Esophagus mucosa (tissue), 1 donor: Measurements from ENCODE around the gene TBX19. TPM values are rescaled to one million over a fixed set of nuclear protein-coding genes. Genes with fewer than 3 reads are reported as not detected.
"Not testable (repeated sequence)": the region's sequence is repeated elsewhere in the genome, so short reads cannot be mapped to it uniquely, and the experiment has no call there.

Experiments used
- ATAC-seq: fragments of 200-7000 bp; cut with Tn5 transposase; one replicate; pipeline ENCODE4 v1.9.1; 2020
- total RNA-seq: library from RNA; stranded (reverse); gene quantifications from one replicate; pipeline ENCODE4 v1.2.4, GENCODE V29; 2023
- donor health status: DM: yes; HTN: yes; CAD: no.

TBX19 gene
- total RNA-seq, 1 donor from 2014 or later: 0.60 TPM

- peak; percentile 88 for ATAC-seq
These were observed 40.2 kb downstream of the TBX19 start for GRCh38 chr1:168320800-168321450.

DNA sequence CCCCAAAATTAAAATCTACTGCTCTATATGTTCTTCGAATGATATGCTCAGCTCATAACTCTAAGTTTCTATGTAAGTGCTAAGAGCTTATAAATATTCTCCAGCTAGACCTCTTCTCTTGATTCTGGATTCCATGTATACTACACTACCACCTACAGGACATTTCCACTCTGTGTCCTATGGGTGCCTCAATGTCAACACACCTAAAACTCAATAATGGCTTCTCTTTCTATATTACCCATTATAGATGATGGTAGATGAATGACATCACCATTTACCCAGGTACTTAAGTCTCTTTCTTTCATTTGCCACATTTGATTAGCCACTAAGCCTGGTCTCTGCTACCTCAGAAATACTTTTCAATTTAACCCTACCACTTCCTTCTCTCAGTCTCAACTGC, 41.3 kb downstream of the TBX19 start:
- peak; percentile 70 for ATAC-seq

DNA sequence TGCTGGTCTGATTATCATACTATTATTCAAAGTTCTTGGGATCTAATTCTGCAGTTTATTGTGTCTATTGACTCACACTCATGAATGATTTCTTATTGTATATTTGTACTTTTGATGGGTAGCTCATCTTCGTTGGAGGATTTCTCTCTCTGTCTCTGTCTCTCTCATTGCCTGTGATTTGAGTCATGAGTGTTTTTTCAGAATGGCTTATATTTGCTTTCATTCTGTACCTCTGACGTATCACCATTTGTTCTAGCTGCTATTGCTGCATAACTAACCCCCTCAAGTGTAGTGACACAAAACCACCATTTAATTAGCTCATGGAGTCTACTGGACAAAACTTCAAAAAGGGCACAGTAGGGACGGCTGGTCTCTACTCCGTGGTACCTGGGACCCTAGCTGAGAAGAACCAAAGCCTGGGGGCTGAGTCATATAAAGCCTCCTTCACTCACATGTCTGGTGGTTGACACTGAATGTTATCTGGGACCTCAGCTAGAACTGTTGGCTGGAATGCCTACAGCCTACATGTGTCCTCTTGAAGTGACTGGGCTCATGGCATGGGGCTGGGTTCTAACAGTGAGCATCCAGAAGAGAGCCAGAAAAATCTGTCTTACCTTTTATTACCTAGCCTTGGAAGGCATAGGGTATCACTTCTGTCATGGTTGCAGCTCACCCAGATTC, 44.2 kb downstream of the TBX19 start:
- no peak for ATAC-seq

- ATAC-seq: peak; percentile 35
These were observed 48.2 kb downstream of the TBX19 start for GRCh38 chr1:168328731-168329364.

DNA sequence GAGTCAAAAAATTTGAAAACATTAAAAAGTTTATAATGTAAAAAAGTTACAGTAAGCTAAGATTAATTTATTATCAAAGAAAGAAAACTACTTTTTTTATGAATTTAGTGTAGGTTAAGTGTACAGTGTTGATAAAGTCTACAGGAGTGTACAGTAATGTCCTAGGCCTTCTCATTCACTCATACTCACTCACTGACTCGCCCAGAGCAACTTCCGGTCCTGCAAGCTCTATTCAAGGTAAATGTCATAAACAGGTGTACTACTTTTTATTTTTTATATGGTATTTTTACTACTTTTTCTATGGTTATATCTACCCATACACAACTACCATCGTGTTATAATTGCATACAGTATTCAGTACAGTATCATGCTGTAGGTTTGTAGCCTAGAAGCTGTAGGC, 49.6 kb downstream of the TBX19 start:
- ATAC-seq: no peak

GRCh38 chr1:168331569-168331968, 50.9 kb downstream of the TBX19 start:
- no peak for ATAC-seq

DNA sequence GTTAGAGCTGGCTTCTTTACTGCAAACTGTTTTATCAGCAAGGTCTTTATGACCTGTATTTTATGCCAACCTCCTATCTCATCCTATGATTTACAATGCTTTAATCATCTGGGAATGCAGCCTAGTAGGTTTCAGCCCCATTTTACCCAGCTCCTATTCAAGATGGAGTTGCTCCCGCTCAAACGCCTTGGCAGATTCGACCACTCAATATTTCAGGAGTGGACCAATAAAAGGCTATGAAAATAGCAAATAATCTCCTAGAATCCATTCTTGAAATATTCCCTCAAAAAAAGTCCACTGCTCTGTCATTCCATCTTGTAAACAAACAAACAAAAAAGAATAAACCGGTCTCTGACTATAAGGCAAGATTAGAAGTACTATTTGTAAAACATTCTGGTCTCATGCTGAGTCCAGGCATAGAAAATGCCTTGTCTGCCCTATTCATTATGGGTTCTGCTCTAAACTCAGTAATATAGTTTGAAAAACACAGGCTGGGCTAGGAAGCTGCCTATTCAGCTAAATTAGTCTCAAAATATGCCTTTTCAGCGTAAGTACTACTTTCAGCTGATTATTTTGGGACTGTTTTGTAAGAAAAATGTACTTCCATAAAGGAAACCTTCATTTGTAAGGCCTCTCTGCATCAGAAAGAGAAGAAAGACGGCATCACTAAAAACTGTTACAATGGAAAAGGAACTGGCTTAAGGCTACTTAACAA, 53.0 kb downstream of the TBX19 start:
- no peak for ATAC-seq

DNA sequence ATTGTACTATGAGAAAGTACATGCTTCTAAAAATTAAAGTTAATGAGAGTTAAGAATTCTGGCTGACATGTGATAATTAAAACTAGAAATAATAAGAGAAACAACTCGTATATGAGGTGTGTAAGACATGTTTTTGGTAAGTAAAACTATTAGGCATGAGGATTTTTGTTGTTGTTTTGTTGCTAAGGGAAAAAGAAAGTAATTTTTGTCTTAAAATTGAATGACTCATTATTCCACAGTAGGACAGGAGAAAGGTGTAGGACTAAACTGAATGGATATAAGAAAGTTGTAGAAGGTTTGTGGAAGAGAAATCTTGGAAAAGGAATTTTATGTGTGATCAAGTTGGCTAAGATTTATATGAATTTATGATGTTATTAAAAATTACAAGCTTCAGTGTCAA, 54.8 kb downstream of the TBX19 start:
- ATAC-seq: no peak

DNA sequence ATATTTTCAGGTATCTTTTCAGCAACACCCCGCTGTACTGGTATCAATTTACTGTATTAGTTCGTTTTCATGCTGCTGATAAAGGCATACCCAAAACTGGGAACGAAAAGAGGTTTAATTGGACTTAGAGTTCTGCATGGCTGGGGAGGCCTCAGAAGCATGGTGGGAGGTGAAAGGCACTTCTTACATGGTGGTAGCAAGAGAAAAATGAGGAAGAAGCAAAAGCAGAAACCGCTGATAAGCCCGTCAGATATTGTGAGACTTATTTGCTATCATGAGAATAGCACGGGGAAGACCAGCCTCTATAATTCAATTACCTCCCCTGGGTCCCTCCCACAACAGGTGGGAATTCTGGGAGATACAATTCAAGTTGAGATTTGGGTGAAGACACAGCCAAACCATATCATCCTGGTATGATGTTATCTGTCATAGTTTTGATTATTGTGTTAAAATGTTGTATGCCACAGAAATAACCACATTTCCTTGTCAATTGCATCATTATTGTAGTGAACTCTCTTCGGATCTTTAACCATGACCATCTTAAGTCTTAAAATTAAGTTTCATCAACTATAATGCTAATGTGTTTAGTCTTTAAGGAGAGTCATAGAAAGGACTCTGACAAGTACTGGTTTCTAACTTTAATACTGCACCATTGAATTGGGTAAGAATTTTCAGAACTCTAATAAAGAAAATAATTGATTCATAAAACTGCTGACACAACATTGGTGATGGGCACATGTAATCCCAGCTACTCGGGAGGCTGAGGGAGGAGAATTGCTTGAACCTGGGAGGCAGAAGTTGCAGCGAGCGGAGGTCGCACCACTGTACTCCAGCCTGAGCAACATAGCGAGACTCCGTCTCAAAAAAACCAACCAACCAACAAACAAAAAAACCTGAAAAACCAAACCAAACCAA, 58.2 kb downstream of the TBX19 start:
- no peak for ATAC-seq

DNA sequence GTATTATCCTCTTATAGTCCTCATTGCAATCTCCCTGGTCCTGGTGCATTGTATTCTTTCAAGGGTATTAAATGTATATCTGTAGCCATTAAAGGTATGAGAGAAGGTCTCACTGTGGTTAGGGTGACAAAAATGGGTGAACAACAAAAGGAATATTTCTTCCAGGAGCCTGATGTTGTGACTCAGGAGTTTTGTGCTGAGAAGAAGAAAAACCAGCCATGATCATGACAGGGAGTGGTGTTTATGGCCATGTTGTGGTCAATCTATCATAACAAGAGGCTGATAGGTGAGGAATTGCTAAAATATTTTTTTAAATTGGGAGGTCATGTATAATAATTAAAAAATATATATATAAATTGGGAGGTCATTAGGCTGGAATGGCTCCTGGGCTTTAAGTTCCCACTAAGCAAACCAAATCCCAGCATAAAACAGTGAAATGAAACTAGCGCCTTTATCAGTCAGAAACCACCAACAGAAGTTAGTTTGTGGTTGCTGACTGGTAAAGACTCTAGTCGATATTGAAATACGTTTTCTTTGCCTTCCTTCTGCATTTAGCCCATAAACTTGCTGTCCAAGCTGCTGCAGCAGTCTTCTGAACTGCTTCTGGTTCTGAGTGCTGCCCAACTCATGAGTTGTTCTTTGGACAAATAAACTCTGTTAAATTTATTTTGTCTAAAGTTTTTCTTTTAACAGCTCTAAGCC, 60.3 kb downstream of the TBX19 start:
- no peak for ATAC-seq

GRCh38 chr1:168341483-168341975, 60.9 kb downstream of the TBX19 start:
- peak; percentile 49 for ATAC-seq

DNA sequence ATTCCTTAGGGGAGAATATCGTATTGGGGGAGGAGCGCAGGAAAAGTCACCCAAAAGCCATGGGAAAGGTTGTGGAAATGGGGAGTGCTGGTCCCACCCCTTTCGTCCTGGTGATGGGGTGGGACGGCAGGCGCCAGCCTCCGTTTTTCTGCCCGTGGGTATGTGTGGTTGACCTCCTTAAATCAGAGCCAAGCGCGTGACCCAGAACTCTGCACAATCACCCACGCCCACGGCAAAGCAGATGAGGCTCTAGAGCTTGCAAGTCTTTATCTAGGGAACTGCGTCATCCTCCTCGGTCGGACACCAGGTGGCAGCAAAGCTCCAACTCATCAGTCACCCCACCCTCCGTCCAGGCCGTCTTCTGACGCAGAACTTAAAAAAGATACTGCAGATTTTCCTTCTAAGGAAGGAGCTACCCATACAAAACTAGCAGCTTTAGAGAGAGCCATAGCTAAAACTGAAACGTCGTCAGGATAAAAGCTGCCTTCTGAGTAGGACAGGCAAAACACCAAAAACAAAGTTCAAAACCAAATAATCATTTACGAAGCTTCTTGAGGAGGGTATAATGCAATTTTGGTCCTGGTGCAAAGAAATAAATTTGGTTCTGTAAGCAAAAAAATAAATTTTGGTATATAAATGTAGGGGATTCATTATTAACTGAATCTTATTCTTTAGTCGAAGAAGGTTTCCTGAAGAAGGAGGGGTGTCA, 62.0 kb downstream of the TBX19 start:
- ATAC-seq: peak; percentile 95

- no peak for ATAC-seq
These were observed 62.9 kb downstream of the TBX19 start for GRCh38 chr1:168343566-168343965.

- ATAC-seq: no peak
These were observed 63.8 kb downstream of the TBX19 start for GRCh38 chr1:168344517-168344916.

DNA sequence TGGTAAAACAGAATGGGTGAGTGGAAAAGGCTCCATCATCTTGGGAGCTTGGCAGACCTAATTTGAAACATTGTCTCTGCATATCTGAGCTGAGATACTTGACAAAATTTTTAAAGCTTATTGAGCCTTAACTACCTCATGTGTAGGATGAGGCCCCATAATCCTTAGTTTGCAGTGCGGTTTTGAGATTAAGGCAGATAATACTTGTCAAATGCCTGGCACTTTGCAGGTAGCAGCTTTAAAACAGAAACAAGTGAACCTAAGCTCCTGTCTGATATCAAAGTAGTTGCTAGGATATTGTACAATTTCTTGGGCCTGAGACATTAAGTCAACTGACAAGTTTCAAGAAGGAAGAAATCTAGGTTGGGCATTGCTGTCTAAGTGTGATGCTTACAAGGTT, 65.3 kb downstream of the TBX19 start:
- no peak for ATAC-seq

DNA sequence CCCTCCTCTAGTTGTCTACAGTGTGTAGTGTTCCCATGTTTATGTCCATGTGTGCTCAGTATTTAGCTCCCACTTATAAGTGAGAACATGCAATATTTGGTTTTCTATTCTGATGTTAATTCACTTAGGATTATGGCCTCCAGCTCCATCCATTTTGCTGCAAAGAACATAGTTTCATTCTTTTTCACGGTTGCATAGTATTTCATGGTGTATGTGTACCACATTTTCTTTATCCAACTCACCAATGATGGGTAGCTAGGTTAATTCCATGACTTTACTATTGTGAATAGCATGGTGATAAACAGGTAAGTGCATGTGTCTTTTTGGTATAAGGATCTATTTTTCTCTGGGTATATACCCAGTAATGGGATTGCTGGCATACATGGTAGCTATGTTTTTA, 67.0 kb downstream of the TBX19 start:
- no peak for ATAC-seq

DNA sequence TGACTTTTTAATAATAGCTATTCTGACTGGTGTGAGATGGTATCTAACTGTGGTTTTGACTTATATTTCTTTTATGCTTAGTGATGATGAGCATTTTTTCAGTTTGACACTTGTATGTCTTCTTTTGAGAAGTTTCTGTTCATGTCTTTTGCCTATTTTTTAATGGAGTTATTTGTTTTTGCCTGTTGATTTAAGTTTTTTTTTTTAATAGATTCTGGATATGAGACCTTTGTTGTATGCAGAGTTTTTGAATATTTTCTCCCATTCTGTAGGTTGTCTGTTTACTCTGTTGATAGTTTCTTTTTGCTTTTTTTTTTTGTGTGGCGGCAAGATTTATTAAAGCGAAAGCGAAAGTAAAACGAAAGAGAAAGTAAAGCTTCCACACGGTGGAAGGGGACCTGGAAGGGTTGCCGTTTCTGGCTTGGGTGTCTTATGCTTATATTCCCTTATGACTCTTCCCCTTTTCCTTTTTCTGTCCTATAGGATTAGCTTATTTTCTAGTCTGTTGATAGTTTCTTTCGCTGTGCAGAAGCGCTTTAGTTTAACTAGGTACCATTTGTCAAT, 67.6 kb downstream of the TBX19 start:
- ATAC-seq: no peak

DNA sequence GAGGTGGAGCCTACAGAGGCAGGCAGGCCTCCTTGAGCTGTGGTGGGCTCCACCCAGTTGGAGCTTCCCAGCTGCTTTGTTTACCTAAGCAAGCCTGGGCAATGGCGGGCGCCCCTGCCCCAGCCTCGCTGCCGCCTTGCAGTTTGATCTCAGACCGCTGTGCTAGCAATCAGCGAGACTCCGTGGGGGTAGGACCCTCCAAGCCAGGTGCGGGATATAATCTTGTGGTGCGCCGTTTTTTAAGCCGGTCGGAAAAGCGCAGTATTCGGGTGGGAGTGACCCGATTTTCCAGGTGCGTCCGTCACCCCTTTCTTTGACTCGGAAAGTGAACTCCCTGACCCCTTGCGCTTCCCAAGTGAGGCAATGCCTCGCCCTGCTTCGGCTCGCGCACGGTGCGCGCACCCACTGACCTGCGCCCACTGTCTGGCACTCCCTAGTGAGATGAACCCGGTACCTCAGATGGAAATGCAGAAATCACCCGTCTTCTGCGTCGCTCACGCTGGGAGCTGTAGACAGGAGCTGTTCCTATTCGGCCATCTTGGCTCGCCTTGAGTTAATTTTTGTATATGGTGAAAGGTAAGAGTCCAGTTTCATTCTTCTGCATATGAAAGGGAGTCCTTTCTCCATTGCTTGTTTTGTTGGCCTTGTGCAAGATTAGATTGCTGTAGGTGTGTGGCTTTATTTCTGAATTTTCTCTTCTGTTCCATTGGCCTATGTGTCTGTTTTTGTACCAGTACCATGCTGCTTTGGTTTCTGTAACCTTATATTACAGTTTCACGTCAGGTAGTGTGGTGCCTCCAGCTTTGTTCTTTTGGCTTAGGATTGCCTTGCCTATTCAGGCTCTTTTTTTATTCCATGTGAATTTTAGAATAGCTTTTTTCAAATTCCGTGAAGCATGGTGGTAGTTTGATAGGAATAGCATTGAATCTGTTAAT, 73.9 kb downstream of the TBX19 start:
- not testable (repeated sequence) for ATAC-seq
